K562 (cell line): ENCODE data around the gene PPM1G. TPM values are rescaled to one million over a fixed set of nuclear protein-coding genes. Genes with fewer than 3 reads are reported as not detected.
A peak's percentile ranks its signal among the peaks of the same experiment; 100 is the strongest.

ENCODE experiments used
- ARHGAP35 ChIP-seq: fragments of 450-650 bp; IDR thresholded peaks from 2 replicates; pipeline ENCODE4 v1.6.1; 2018; ENCODE audit not compliant: partially characterized antibody
- DLX4 ChIP-seq: fragments of 250-450 bp; sonication (Bioruptor Pico); IDR thresholded peaks from 2 replicates; pipeline ENCODE4 v1.6.1; 2021; ENCODE audit warnings: mild to moderate bottlenecking
- ESRRB ChIP-seq: fragments of 250-450 bp; sonication (Bioruptor Pico); IDR thresholded peaks from 2 replicates; pipeline ENCODE4 v1.5.0; 2020; ENCODE audit warnings: mild to moderate bottlenecking, moderate library complexity, borderline replicate concordance
- ETV6 ChIP-seq, 3 experiments: fragments of 150-350 bp in 1 of 3; sonication (generic) in 1 of 3; formaldehyde crosslinking in 1 of 3; IDR thresholded peaks; 2 replicates each; pipeline versions ENCODE4 v1.6.1 to v1.8.0; 2014 to 2022; ENCODE audit warnings: borderline replicate concordance in 2 of 3, low read depth in 2 of 3, antibody characterized with exemption in 1 of 3, low read length in 1 of 3, mild to moderate bottlenecking in 1 of 3, missing genetic modification reagents in 1 of 3
- FOXP1 ChIP-seq: sonication (generic); formaldehyde crosslinking; IDR thresholded peaks from 2 replicates; pipeline ENCODE4 v1.8.0; 2022; ENCODE audit warnings: mild to moderate bottlenecking, missing genetic modification reagents
- HLTF ChIP-seq: fragments of 450-650 bp; IDR thresholded peaks from 2 replicates; pipeline ENCODE4 v1.6.1; 2016
- KDM4B ChIP-seq, 2 experiments: fragments of 450-650 bp in 1 of 2; sonication (generic) in 1 of 2; IDR thresholded peaks; 2 replicates each; pipeline ENCODE4 v1.6.1; 2016 to 2017; ENCODE audit warnings: borderline replicate concordance in 2 of 2, antibody characterized with exemption in 1 of 2, low read depth in 1 of 2, mild to moderate bottlenecking in 1 of 2
- NELFE ChIP-seq: IDR thresholded peaks from 2 replicates; pipeline ENCODE4 v1.6.1; 2011; ENCODE audit warnings: mild to moderate bottlenecking; ENCODE audit not compliant: insufficient read depth, insufficient read length
- NEUROD1 ChIP-seq: fragments of 150-350 bp; IDR thresholded peaks from 2 replicates; pipeline ENCODE4 v1.6.1; 2014; ENCODE audit warnings: borderline replicate concordance, low read length, low read depth; ENCODE audit not compliant: partially characterized antibody
- POLR2A ChIP-seq: fragments of 450-650 bp; conservative IDR thresholded peaks from 2 replicates; pipeline ENCODE4 v1.6.1; 2016
- POLR2AphosphoS2 ChIP-seq: IDR thresholded peaks from 2 replicates; pipeline ENCODE4 v1.6.1; 2012; ENCODE audit warnings: low read length, improper control_type of control experiment
- PRPF4 ChIP-seq: fragments of 200-400 bp; formaldehyde crosslinking; IDR thresholded peaks from one replicate; pipeline ENCODE4 v1.6.1; 2017; ENCODE audit warnings: low read length, low read depth, mild to moderate bottlenecking; ENCODE audit not compliant: insufficient read depth, poor library complexity, severe bottlenecking
- RAD51 ChIP-seq: fragments of 450-650 bp; IDR thresholded peaks from 2 replicates; pipeline ENCODE4 v1.7.1; 2016; ENCODE audit warnings: low read depth, mild to moderate bottlenecking, borderline replicate concordance
- RBM39 ChIP-seq: fragments of 200-400 bp; formaldehyde crosslinking; optimal IDR thresholded peaks from 2 replicates; pipeline ENCODE3; 2018; ENCODE audit warnings: low read depth, low read length
- SAP30 ChIP-seq: fragments of 200-600 bp; sonication (generic); IDR thresholded peaks from 2 replicates; pipeline ENCODE4 v1.6.1; 2012; ENCODE audit warnings: borderline replicate concordance, low read depth, mild to moderate bottlenecking, moderate library complexity, low read length, control low read depth, inconsistent platforms; ENCODE audit not compliant: insufficient read depth, poor library complexity, severe bottlenecking
- TAF15 ChIP-seq: fragments of 200-400 bp; formaldehyde crosslinking; IDR thresholded peaks from 2 replicates; pipeline ENCODE4 v1.6.1; 2017; ENCODE audit warnings: mild to moderate bottlenecking, low read depth, low read length, moderate library complexity
- TRIM28 ChIP-seq: fragments of 450-650 bp; IDR thresholded peaks from 2 replicates; pipeline ENCODE4 v1.6.1; 2017
- XRCC3 ChIP-seq: fragments of 450-650 bp; IDR thresholded peaks from 2 replicates; pipeline ENCODE4 v1.6.1; 2017; ENCODE audit warnings: mild to moderate bottlenecking, moderate library complexity
- ZBED1 ChIP-seq: IDR thresholded peaks from 2 replicates; pipeline ENCODE4 v1.6.1; 2014
- ZNF324 ChIP-seq: fragments of 250-450 bp; sonication (Bioruptor Pico); IDR thresholded peaks from 2 replicates; pipeline ENCODE4 v1.4.0; 2020; ENCODE audit warnings: mild to moderate bottlenecking
- polyA plus RNA-seq, 8 experiments: library from polyadenylated mRNA; depleted of rRNA in 4 of 8; stranded (reverse) in 5 of 8; unstranded in 3 of 8; fragments of >200 nt; fragmentation: Nextera tagmentation in 2 of 8; fragmentation: Illumina TruSeq in 1 of 8; extraction: Ambion mirVana in 2 of 8; extraction: Trizol in 1 of 8; gene quantifications; 2 replicates each; pipeline versions ENCODE4 v1.2.1 to v1.2.3, GENCODE V29; 2011 to 2014; ENCODE audit warnings: inconsistent platforms in 1 of 8, missing spikeins in 1 of 8
- total RNA-seq, 7 experiments: library from RNA; depleted of rRNA in 6 of 7; stranded (reverse); fragments of >200 nt in 6 of 7; fragmentation: Illumina TruSeq in 2 of 7; extraction: Trizol in 2 of 7; gene quantifications; 2 replicates each; pipeline versions ENCODE4 v1.2.1 to v1.2.3, GENCODE V29; 2011 to 2021; ENCODE audit warnings: low replicate concordance in 1 of 7
- TF ChIP-seq, protein P1 (sequence below), 3 experiments: fragments of 200-800 bp in 1 of 3; fragments of 250-450 bp in 1 of 3; fragments of 450-650 bp in 1 of 3; sonication (Bioruptor Pico) in 1 of 3; sonication (Bioruptor generic) in 1 of 3; formaldehyde crosslinking in 1 of 3; IDR thresholded peaks; 2 replicates each; pipeline versions ENCODE4 v1.6.1 to v1.8.0; 2016 to 2022; ENCODE audit warnings: mild to moderate bottlenecking in 2 of 3, missing genetic modification characterization in 2 of 3, missing compliant biosample characterization in 1 of 3, moderate library complexity in 1 of 3
- TF ChIP-seq, protein P2 (sequence below): fragments of 450-650 bp; formaldehyde crosslinking; conservative IDR thresholded peaks from 2 replicates; pipeline ENCODE4 v1.4.0; 2022; ENCODE audit warnings: mild to moderate bottlenecking, missing genetic modification characterization

PPM1G gene
- total and polyA plus RNA-seq, 9 of the 15 experiments (the other 6 are each of a cell fraction or from before 2014, with no cell fraction given) = 61.7 to 230 (median 153) TPM

GRCh38 chr2:27370816-27371620, 38.4 kb downstream of the PPM1G start (continued):
- TF ChIP-seq, protein P1, sequence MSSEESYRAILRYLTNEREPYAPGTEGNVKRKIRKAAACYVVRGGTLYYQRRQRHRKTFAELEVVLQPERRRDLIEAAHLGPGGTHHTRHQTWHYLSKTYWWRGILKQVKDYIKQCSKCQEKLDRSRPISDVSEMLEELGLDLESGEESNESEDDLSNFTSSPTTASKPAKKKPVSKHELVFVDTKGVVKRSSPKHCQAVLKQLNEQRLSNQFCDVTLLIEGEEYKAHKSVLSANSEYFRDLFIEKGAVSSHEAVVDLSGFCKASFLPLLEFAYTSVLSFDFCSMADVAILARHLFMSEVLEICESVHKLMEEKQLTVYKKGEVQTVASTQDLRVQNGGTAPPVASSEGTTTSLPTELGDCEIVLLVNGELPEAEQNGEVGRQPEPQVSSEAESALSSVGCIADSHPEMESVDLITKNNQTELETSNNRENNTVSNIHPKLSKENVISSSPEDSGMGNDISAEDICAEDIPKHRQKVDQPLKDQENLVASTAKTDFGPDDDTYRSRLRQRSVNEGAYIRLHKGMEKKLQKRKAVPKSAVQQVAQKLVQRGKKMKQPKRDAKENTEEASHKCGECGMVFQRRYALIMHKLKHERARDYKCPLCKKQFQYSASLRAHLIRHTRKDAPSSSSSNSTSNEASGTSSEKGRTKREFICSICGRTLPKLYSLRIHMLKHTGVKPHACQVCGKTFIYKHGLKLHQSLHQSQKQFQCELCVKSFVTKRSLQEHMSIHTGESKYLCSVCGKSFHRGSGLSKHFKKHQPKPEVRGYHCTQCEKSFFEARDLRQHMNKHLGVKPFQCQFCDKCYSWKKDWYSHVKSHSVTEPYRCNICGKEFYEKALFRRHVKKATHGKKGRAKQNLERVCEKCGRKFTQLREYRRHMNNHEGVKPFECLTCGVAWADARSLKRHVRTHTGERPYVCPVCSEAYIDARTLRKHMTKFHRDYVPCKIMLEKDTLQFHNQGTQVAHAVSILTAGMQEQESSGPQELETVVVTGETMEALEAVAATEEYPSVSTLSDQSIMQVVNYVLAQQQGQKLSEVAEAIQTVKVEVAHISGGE (CRISPR knock-in tag; IDR thresholded peaks at IDR 0.05) = peak in 1 of 3 experiments; percentile 22; a peak in 1 of 6 replicates
- peak; percentile 11; the same call in 1 of the 2 replicates for TF ChIP-seq RAD51
- no peak for TF ChIP-seq ESRRB (CRISPR knock-in tag)
- no peak for TF ChIP-seq RBM39
- no peak for TF ChIP-seq HLTF
- TF ChIP-seq POLR2A = peak; percentile 15; the same call in 1 of the 2 replicates
- TF ChIP-seq TRIM28 = no peak
- no peak for TF ChIP-seq NEUROD1
- peak; percentile 83 to 92 for TF ChIP-seq ETV6 (IDR thresholded peaks at IDR 0.05; ENCODE audit: borderline replicate concordance in 1 of 2, low read depth in 2 of 2, low read length in 1 of 2)
- TF ChIP-seq ETV6 (CRISPR knock-in tag; IDR thresholded peaks at IDR 0.05; ENCODE audit: borderline replicate concordance) = no peak; the same call in 1 of the 2 replicates
- no peak for TF ChIP-seq POLR2AphosphoS2
- TF ChIP-seq PRPF4 = no peak
- no peak for TF ChIP-seq ARHGAP35
- no peak for TF ChIP-seq ZNF324
- no peak for TF ChIP-seq NELFE
- TF ChIP-seq DLX4 (CRISPR knock-in tag) = no peak
- TF ChIP-seq XRCC3 = no peak
- 0 out of 4 replicates have a peak, but pooled peaks of 1 of the 2 experiments have one; percentile 38 for TF ChIP-seq KDM4B (IDR thresholded peaks at IDR 0.05; ENCODE audit: borderline replicate concordance in 2 of 2, low read depth in 1 of 2)
- peak; percentile 76 for TF ChIP-seq SAP30
- TF ChIP-seq ZBED1 = no peak
- TF ChIP-seq, protein P2, sequence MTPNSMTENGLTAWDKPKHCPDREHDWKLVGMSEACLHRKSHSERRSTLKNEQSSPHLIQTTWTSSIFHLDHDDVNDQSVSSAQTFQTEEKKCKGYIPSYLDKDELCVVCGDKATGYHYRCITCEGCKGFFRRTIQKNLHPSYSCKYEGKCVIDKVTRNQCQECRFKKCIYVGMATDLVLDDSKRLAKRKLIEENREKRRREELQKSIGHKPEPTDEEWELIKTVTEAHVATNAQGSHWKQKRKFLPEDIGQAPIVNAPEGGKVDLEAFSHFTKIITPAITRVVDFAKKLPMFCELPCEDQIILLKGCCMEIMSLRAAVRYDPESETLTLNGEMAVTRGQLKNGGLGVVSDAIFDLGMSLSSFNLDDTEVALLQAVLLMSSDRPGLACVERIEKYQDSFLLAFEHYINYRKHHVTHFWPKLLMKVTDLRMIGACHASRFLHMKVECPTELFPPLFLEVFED (CRISPR knock-in tag) = no peak
- no peak for TF ChIP-seq TAF15
- TF ChIP-seq FOXP1 (CRISPR knock-in tag) = no peak; the same call in 1 of the 2 replicates
